ENCODE measurements around the gene VILL.
A peak's percentile ranks its signal among the peaks of the same experiment; 100 is the strongest.
"Not testable (repeated sequence)": the region's sequence is repeated elsewhere in the genome, so short reads cannot be mapped to it uniquely, and the experiment has no call there.

Gene VILL

DNA sequence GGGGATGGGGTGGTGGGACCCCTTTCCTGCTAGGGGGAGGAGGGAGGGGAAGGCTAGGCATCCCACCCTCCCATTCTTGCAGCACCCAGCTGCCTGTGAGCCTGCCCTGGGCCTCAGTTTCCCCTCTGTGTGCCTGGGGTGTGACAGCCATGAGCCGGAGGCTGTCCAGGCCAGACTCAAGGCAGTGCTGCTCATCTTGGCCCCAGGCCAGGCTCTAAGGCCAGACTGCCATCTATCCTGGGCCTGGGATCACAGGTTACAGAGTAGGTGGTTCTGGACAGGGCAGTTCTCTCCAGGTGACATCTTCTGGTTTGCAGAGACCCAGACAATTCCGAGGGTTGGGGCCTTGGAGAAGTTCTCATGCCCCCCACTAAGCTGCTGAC is 3.3 kb upstream of the VILL start:
- DNase-seq, result no peak

DNA sequence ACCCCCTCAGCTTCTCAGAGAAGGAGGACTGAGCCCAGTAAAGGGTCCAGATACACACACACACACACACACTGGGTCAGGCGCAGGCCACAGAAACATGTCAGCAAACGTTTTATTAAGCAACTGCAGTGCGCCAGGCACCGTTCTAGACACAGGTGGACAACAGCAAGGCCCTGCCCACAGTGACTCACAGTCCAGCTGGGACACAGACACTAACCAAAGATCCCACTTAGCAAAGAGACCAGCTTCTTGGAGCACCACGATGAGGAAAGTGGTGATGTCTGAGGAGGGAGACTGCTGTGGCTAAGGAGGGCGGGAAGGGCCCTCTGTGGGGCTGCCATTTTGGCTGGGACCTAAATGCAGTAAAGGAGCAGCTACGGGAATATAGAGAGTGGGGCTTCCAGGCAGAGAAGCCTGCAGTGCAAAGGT is 2.8 kb upstream of the VILL start:
- no peak for DNase-seq

GRCh38 chr3:37988376-37988775 is 2.2 kb upstream of the VILL start:
- DNase-seq, result not testable (repeated sequence)

DNA sequence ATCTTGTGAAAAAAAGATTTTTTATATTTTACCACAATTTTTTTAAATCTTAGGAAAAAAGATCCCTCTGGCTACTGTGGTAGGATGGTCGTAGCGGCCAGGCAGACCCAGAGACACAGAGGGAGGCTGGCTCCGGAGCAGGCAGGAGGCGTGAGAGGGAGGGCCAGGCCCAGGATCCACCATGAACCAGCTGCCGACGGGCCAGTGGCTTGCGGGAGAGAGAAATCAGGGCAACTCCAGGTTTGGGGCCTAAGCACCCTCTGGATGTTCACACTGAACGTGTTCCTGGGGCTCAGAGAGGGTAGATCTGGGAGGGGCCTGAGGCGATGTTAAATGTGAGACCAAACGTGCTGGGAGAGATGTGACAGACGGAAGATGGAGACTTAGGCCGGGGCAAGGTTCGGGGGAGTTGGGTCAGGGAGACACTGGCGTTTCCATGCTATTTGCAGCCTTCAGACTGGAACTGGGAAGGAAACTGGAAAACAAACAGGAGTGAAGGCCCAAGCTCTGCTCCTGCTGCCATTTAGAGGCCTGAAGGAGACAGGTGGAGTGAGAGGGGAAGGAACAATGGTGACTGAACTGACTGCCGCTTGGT is 1.6 kb upstream of the VILL start:
- DNase-seq, result no peak

GRCh38 chr3:37989821-37990480 is 635 bp upstream of the VILL start:
- no peak for DNase-seq

DNA sequence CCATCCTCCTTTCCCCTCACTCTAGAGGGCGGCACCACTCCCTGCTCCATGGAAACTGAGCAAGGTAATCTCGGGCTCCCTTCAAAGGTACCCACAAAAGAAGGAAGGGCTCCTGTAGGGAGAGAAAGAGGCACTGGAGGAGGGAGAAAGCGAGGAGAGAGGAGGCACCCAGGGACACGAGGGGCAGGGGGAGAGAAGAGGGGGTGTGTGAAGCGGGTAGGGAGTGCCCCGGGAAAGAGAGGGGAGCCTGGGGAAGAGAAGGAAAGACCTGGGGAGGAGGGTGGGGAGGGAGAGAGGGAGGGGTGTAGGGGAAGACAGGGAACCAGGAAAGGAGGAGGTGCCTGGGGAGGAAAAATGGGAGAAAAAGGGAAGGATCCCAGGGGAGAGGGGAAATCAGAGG is 523 bp downstream of the VILL start:
- DNase-seq, result no peak

GRCh38 chr3:37991823-37992222 is 1.2 kb downstream of the VILL start:
- no peak for DNase-seq

DNA sequence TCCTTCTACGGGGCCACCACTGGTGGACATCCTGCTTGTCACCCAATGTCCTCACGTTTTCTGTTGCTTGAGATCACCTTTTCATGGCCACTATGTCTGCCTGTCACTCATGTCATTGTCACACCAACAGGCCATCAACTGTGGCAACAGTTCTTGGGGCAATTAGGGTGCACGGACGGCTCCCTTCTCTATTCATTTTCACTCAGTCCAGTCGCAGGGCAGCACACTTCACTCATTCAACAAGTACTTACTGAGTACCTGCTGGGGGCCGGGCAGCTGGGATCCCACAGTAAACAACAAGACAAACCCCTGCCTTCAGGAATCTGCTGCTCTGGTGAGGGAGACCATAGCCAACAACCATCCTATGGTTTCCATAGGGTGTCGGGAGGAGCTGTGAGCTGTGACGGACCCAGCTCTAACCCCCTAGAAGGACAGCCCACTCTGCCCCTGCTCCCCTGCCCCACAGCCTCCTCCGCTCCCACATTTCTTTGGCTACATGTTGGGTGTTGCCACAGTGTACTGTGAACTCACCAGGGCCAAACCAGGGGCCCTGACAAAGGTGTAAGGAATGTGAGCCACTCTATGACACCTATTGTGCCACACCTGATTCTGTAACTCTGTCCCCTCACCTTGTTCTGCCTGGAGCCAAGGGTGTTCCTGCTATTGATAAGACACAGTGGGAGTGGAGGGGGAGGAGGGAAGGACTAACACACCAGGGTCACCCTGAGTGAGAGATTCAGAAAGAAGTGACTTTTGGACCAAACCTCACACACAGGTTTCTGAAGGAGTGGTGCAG is 1.9 kb downstream of the VILL start:
- no peak for DNase-seq

DNA sequence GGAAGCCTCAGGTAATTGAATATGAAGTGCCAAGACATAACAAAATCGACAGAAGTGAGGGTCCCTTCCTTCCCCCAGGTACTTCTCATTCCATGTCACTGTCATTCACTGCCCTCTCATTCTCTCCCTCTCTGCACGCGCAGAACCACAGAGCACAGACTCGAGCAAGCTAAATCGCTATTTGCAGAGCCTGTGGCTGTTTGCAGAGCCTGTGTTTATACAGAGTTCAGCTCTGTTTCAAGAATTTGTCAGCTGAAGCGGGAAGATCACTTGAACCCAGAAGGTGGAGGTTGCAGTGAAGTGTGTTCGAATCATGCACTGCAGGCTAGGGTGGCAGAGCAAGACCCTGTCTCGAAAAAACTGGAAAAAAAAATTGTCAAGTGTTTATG is 2.5 kb downstream of the VILL start:
- no peak for DNase-seq

DNA sequence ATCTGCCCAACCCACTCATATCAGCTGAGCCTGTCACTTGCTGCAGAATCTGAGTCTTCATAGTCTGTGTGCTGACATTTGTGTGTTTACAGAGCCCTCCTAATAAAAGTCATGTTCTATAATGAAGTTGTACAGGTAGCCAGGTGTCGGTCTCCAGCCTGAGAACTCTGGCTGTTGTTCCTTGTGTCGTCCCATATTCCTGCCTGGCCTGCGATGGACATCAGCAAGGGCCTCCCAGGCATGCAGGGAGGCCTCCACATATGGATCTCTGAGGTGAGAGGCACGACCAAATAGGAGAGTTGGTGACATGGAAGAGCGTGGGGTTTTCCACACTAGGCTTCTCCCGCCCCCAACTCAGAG is 2.9 kb downstream of the VILL start:
- no peak for DNase-seq

GRCh38 chr3:37993820-37994638 is 3.4 kb downstream of the VILL start:
- peak; percentile 92 for DNase-seq

DNA sequence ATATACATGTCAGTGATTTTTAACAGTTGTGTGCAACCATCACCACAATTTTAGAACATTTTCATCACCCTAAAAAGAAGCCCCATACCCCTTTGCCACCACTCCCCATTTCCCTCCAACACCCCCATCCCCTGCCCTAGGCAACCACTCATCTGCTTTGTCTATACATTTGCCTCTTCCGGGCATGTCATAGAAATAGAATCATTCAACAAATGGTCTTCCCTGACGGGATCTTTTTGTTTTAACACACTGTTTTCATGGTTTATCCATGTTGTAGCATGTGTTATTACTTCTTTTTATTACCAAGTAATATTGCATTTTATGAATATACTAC is 4.0 kb downstream of the VILL start:
- DNase-seq, result peak; percentile 49

DNA sequence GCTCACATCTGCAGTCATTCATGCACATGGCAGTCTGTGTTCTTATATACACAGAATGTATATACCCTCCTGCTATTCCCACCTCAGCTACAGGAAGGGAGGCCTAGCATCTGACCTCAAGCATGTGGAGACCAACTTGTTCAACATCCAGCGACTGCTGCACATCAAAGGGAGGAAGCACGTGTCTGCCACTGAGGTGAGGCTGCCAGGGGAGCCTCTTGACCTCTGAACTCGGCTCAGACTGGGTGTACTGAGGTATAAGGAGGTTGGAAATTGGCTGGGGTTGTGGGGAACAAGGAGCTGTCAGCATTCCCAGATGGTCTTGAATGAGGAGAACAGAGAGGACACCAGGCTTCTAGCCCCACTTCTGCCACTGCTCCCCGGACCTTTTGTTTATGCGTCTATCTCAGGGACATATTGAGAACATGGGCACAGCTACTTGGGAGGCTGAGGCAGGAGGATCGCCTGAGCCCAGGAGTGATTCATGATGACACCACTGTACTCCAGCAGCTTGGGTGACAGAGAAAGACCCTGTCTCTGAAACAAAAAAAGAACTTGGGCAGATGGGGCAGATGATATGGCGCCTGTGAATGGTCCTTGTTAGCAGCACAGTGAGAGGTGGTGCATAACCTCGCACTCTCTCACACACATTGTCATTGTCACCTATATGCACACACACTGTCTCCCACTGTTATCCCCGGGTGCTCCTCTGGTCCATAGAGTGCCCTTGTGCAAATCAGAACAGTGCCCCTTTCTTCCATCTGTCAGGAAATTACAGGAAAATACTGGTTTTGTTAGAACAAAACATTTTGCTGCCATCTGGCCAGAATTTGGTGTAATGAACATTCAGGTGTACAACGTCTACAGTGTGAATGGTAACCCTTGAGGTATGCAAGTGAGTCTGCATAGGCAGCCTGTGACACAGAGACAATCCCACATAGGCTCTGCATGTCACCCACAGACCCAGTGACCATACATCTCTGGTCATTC is 5.4 kb downstream of the VILL start:
- DNase-seq, result no peak

DNA sequence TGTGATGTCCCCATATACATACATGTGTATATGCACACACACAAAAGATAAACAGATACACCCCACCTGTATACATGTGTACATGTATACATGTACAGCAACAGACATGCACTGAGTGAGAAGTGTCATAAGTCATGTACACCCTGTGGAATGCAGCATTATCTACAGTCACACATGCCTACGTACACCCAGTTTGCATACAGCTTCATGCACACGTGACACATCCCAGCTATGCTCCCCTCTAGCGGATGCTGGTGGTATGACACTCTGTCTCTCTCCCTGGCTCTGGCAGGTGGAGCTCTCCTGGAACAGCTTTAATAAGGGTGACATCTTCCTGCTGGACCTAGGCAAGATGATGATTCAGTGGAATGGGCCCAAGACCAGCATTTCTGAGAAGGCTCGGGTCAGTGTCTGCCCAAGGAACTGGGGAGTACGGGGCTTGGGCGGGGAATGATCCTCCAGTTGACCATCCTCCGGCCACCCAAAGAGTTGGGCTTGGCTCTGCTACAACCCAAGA is 6.3 kb downstream of the VILL start:
- peak; percentile 94 for DNase-seq

DNA sequence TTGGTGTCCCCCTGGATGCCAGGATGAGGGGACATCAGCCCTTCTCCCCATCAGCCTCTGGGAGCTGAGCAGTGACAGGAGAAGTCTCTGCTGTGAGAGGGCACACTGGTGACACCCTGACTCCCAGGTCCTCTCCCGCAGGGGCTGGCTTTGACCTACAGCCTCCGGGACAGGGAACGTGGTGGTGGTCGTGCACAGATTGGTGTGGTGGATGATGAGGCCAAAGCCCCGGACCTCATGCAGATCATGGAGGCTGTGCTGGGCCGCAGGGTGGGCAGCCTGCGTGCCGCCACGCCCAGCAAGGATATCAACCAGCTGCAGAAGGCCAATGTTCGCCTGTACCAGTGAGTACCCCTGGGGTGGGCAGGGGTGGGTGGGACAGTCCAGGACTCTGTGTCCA is 6.8 kb downstream of the VILL start:
- no peak for DNase-seq

DNA sequence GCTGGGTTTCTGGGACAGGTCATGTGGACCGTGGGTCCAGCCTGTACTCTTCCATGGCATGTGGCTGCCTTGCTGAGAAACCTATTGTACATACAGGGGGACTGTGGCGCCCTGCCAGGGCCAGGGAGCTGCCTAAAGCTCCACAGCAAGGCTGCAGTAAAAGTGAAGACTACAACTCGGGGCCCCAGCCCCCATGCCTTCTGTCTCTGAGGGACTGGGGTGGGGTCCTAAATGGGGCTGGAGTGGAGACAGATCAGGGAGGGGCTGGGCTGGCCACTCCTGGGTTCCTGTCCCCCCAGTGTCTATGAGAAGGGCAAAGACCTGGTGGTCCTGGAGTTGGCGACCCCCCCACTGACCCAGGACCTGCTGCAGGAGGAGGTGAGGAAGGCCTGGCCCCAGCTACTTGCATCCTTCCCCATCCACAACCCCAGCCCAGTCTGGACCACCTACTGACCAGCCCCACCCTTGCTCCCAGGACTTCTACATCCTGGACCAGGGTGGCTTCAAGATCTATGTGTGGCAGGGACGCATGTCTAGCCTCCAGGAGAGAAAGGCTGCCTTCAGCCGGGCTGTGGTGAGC is 7.3 kb downstream of the VILL start:
- no peak for DNase-seq

GRCh38 chr3:37999836-38000235 is 9.2 kb downstream of the VILL start:
- no peak for DNase-seq

DNA sequence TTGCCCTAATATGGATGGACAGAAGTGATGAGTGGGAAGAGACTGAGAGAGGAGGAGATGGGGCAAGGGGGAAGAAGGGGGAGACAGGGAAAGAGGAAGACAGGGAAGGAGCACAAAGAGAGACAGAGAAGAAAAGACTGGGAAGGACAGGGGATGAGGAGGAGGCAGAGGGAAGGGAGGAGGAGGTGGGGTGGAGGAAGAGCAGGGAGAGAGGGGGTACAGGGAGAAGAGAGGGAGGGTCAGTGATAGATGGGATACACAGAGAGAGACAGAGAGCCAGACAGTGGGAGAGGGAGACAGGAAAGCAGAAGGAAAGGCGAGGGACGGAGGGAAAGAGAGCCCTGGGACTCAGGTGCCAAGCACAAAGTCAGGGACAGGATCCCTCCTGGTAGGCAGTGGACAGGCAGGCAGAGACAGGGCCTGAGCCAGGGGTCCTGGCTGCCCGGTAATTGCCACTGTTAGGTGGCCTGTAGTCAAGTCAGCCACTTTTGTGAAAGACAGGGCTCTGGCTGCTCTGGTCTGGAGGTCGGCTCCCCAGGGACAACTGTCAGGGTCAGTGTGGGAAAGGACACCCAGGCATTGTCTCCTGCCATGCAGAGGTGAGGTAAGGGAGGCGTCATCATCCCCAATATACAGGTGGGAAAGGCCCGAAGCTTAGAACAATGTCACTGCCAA is 9.8 kb downstream of the VILL start:
- DNase-seq, result no peak

DNA sequence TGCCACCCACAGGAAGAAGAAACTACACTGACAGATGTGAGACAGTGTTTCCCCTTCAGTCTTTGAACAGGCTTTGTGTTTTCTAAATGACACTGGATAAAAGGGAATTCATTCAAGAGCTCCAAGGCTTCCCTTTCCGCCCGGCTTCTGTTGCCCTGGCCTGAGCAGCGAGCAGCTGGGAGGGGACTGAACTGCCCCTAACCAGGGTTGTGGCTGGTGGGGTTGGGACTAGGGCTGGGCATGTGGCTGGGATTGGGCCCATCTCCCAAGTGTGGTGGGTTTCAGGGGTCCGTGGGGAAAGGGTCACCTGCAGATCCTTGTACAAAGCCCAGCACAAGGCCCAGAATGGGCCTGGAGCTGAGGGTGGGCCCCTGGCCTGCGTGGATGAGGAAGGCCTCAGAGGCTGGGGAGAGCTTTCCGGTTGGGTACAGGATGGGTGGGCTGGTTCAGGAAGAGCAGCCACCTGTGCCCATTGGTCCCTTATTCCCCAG is 10.4 kb downstream of the VILL start:
- DNase-seq, result no peak

DNA sequence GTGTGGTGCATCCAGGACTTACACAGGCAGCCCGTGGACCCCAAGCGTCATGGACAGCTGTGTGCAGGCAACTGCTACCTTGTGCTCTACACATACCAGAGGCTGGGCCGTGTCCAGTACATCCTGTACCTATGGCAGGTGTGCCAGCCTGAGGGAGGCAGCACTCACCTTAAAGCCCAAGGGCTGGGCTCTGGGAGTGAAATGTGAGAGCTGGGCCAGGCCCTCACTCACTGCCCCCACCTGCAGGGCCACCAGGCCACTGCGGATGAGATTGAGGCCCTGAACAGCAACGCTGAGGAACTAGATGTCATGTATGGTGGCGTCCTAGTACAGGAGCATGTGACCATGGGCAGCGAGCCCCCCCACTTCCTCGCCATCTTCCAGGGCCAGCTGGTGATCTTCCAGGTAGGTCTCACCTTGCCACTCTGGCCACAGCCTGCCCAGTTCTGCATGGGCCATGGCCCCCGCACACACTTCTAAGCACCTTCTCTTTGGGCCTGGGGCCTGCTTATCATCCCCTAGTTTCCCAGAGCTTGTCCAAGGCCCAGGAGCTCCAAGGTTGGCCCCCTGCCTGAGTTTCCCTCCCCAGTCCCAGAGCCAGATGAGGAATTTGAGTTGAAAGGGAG is 11.0 kb downstream of the VILL start:
- peak; percentile 47 for DNase-seq

Data from hematopoietic multipotent progenitor cell treated with erythropoietin and hydrocortisone succinate and interleukin-3 and kit ligand, for 4 days (in vitro differentiated cells).